HT1080 (cell line): ENCODE data around the gene CCDC92B. TPM values are rescaled to one million over a fixed set of nuclear protein-coding genes. Genes with fewer than 3 reads are reported as not detected.
"Not testable (repeated sequence)": the region's sequence is repeated elsewhere in the genome, so short reads cannot be mapped to it uniquely, and the experiment has no call there.

Experiments used
- DNase-seq: peaks from one replicate; pipeline ENCODE4 v3.0.0-alpha.2; 2015; ENCODE audit warnings: low read depth
- polyA plus RNA-seq, 2 experiments: library from polyadenylated mRNA; depleted of rRNA; stranded (reverse); fragments of >200 nt; gene quantifications; 2 replicates each; pipeline ENCODE4 v1.2.3, GENCODE V29; 2015
- total RNA-seq: library from RNA; depleted of rRNA; stranded (reverse); fragments of >200 nt; shearing (Covaris generic); gene quantifications from 2 replicates; pipeline ENCODE4 v1.2.3, GENCODE V29; 2014; rRNA removed

Gene CCDC92B
- total RNA-seq = not detected in 2 replicates
- polyA plus RNA-seq (2015; cell fraction: cytosol; rRNA removed) = not detected in 2 replicates
- polyA plus RNA-seq (2015; cell fraction: nucleus; rRNA removed) = 0.04 TPM in 1 of 2 replicates, not detected in the other

DNA sequence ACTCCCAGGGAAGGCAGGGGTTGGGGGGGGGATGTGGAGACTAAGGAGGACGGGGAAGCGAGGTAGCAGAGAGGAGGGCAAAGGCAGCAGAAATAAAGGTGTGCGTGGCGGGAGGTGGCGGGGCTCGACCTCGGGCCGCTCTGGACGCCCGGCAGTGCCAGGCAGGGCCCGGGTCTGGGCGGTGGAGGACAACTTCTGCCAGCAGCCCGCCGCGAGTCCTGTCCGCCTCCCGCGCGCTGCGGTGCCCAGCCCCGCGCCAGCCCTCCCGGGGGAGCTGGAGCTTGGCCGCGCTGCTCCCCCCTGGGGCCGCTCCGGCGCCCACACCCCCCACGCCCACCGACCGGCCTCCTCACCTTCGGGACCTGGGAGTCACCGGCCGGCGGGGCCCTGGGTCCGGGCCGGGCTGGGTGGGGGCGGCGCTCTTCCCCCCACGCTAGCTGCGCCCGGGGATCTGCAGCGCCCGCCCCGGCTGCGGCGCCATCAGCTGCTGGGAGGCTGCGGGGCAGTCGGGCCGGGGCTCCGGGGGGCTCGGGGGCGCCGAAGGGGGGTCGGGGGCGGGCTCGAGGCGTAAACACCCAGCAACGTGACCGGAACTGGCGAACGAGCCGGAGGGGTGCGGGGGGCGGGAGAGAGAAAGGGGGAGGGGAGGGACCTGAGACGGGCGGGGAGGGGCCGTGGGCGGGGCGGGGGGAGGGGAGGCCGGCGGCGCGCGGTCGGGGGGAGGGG lies at the start of gene CCDC92B:
CCDC92B (minus strand) TSS at position 595 of the 726 bp plus-strand sequence. CDS start 14,507 bp downstream, outside the sequence.
- DNase-seq = no peak

DNA sequence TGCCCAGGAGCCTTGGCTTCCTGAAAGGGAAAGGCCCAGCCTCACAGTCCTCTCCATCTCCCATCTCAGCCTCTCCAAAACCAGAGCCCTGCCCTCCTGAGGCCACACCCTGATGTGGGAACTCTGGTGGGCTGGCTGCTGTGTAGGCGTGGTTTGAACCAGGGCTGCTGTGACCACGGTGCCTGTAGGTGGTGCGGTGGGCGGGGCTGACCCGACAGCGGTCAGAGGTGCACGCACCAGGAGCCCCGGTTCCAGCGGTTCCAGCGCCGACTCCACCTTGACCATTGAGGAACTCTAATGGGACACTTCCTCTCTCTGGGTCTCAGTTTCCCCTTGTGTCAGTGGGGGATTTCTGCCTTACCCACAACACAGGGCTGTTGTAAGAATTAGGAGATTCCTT lies 49.2 kb upstream of the CCDC92B start:
- DNase-seq = no peak

DNA sequence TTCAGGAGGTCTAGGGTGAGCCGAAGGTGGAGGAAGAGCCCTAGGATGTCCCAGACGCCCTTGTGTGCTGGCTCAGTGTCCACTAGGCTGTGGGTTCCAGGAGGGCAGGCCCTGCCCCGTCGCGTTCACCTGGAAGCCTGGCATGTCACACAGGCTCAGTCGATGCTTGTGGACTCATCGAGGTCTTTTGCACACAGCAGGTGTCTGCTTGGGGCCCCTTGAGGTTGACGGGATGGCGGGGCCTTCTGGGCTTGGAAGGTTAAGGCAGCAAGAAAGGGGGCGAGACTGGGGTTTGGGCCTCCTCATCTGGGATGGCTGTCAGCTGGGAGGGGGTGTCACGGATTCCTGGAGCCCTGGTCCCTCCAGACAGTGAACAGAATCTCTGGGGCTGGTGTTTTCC lies 48.7 kb upstream of the CCDC92B start:
- DNase-seq = no peak

DNA sequence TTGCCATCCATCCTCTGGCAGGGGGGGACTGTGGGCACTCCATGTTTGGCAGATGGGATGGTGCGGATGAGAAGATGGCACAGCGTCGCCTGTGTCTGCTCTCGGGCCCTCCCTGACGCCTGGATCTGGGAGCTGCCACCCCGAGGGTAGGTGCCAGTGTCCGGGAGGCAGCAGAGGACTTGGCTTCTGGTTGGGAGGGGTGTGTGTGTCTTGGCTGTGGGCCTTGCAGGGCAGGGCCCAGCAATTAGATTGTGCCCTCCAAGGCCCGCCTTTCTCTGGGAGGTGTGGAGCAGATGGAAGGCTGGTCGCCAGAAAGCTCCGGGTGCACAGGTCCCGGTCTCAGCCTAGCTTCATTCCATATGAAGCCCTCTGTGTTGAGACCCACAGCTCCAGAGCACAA lies 48.2 kb upstream of the CCDC92B start:
- DNase-seq = no peak

DNA sequence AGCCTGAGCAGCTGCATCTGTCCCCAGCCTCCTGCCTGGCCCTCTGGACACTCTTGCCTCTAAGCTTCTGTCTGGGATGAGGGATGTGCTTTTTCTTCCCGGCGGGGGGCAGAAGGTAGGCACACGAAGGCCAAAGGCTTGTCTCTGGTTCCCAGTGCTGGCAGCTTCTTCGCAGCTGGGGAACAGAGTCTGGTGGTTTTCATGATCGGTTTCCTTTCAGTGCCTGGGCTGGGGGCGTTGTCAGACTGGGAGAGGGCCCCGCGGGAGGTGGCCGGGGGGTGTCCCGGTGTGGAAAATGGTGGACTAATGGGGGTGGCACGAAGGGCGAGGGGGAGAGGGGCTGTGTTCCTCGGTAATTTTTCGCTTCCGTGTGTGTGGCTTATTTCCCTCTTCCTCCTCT lies 47.8 kb upstream of the CCDC92B start:
- DNase-seq = no peak

DNA sequence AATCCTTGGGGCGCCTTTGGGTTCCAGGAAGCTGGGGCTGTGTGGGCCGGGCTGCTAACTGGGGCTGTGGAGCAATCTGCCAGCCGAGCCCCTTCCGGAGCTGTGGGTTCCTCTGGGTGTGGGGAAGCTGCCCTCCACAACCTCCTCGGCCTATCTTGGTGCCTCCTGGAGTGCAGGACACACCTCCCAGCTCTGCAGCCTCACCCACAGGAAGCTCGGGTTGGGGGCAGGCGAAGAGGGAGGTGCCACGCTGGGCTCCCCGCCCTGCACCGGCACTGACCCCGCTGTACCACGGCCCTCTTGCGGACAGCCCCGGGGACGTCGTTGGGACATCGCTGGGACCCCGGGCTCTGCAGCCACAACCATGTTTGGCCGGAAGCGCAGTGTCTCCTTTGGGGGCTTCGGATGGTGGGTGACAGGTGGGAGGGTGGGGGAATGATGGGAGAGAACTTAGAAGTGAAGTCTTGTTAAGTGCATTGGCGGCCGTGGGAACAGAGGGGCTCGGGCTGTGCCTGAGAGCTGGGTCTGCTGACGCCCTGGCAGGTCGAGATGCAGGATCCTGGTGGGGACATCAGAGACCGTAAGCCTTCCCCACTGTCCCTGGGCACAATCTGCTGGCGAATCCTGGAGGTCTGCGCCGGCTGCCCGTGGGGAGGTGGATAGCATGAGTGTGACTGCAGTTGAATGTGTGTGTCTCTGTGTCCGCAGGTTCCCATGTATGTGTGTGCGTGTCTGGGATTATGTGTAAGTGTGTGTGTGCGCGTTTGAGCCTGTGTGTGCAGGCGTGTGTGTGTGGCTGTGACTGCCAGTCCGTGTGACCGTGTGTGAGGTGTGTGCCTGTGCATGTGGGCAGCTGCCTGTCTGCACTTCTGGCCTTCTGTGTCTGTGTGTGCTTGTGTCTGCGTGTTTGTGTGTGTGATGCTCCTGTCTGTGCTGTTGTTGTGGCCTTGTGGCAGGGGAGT lies 47.0 kb upstream of the CCDC92B start, which contains the start of gene RAP1GAP2:
RAP1GAP2 (plus strand) TSS at position 275 of the 962 bp plus-strand sequence; CDS start at position 365, 90 bp downstream.
- DNase-seq = peak; percentile 55

DNA sequence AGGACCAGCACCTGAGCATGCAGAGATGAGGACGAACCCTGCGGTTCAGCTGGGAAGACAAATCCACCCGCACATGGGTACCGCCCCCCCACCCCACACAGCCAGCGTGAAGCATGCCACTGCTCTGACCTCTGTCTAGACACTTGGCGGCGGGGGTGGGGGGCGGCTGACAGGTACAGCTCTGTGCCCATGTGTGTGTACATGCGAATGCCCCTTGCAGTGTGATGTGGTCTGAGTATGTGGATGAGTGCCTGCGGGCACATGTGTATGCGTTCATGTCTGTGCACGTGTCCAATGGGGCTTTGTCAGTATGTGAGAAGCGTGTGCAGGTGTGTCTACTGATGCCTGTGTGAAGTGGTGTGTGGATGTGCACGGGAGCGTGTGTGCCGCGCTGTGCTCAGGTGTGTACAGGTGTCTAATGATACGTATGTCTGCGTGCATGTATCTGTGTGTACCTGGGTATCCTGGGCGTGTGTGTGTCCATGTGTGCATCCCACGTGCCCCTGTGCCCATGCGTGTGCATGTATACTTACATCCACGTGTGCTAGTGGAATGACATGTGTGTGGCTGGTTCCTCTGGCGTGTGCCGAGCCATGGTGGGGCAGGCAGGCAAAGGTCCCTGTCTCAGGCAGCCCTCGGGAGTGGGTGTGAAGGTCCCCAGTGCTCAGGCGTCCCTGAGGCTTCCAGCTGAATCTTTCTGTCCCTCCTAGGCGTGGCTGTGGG lies 46.1 kb upstream of the CCDC92B start:
- DNase-seq = no peak

DNA sequence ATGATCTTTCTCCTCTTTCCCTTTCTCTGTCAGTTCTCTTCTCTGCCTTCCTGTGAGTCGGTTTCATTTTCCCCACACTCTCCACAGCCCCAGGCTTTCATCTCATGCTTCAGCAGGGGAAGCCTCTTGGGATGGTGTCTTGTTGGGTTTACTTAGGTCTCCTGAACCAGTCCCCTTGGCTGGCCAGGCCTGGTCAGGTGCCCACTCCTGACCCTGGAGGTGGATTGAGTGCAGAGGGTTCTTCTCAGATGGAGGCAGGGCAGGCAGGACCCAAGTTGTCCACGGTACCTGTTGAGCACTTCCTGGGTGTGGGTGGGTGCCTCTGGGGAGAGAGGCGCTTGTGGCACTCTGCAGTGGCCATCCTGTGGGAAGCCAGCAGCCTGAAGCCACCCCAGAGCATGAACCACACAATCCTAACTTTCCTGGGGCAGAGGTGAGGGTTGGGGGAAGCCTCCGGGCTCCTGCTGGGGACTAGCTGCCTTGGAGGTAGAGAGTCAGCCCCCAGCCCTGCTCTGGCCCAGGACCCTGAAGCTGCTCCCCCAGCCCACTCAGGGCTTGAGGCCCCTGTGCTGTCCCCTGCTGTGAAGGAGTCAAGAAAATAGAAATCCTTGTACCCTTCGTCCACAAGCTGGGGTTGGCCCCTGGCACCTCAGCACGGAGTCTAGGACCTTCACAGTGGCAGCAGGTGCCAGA lies 44.8 kb upstream of the CCDC92B start:
- DNase-seq = no peak

DNA sequence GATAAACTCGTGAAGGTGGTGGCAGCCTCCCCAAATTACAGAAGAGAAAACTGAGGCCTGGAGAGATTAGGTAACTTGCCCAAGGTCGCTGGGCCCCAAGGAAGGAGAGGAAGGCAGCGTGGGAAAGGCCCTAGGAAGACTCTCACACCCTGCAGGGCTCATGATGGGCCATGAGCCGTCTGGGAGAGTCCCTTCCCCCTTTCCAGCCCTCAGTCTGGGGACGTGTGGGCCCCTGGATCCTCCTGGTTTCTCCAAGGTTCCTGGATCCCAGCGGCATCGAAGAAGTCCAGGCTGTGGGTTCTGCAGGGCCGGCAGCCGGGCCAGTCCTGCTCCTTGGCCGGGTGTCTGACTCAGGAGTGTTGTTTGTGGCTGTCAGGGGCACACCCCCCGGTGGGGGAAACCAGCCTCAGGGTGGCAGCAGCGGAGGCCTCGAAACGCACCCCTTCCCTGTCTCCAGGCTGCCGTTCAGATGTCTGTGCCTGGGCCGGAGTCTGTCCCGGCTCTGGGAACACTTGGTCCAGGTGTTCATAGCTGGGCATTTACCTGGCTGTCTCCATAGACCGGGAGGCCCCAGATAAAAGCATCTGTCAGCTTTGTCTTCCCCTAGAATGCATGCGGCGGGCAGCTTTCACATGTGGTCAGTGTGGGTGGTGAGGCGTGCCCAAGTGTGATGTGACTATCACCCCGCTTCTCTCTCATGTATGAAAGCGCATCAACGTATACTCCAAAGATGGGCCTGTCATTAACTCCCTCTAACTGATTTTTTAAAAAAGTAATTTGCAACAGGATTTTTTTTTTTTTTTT lies 43.1 kb upstream of the CCDC92B start:
- DNase-seq = no peak

DNA sequence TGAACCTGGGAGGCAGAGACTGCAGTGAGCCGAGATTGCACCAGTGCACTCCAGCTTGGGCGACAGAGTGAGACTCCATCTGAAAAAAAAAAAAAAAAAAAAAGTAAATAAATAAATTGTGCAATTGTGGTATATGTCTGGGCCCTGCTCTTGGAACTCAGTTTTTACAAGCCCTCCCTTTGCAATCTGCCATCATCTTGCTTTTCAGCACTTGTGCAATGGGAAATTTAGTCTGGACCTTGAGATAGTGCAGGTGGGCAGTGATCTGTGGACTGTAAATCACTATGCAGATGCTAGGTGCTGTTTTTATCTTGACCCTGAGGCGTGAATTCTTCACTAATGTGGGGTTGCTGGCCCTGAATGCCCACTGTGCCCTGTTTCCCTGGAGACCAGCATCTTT lies 40.2 kb upstream of the CCDC92B start:
- DNase-seq = no peak

DNA sequence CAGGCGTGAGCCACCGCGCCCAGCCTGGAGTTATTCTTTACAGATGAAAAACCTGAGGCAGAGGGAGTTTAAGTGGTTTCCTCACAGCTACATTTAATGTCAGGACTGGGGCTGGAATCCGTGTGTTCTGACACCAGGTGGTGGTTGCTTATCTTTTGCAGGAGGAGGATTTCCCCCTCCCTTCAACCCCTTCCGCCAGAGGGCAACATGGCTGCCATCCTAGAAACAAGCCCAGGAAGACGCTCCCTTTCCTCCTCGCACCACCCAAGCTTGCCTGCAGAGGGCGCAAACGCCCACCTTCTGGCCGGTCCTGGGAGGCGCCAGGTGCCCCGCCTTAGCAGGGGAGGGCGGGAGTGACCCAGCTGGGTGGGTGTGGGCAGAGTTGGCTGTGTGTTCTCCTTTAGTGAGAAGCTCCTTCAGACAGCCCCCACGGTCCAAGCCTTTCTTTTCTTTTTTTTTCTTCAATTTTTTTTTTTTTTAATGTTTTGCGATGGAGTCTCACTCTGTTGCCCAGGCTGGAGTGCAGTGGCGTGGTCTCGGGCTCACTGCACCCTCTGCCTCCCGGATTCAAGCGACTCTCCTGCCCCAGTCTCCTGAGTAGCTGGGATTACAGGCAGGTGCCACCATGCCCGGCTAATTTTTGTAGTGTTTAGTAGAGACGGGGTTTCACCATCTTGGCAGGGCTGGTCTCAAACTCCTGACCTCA lies 36.9 kb upstream of the CCDC92B start:
- DNase-seq = peak; percentile 86

DNA sequence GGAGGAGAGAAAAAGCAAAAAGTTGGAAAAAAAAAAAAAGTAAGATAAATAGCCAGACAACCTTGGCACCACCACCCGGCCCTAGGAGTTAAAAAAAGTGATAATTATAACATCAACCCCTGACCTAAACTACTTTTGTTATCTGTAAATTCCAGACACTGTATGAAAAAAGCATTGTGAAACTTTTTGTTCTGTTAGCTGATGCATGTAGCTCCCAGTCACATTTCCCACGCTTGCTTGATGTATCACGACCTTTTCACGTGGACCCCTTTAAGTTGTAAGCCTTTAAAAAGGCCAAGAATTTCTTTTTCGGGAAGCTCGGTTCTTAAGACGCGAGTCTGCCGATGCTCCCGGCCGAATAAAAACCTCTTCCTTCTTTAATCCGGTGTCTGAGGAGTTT lies 35.9 kb upstream of the CCDC92B start:
- DNase-seq = not testable (repeated sequence)

DNA sequence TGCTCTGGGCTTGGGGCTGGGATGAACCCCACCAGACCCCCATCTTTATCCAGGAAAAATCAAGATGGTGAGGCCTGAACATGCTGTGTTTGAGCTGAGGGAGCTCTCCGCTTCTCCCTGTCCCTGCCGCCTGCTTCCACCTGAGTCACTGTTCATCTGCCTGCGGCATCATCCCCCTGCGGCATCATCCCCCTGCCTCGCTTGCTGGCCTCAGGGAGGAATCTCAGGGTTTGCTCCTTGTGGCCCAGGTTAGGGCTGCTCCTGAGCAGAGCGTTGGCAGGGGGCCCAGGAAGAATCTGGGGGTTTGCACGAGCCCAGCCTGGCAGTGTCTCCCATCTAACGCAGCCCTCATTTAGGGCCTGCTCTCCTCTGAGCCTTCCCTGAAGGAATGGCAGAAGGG lies 35.4 kb upstream of the CCDC92B start:
- no peak for DNase-seq

DNA sequence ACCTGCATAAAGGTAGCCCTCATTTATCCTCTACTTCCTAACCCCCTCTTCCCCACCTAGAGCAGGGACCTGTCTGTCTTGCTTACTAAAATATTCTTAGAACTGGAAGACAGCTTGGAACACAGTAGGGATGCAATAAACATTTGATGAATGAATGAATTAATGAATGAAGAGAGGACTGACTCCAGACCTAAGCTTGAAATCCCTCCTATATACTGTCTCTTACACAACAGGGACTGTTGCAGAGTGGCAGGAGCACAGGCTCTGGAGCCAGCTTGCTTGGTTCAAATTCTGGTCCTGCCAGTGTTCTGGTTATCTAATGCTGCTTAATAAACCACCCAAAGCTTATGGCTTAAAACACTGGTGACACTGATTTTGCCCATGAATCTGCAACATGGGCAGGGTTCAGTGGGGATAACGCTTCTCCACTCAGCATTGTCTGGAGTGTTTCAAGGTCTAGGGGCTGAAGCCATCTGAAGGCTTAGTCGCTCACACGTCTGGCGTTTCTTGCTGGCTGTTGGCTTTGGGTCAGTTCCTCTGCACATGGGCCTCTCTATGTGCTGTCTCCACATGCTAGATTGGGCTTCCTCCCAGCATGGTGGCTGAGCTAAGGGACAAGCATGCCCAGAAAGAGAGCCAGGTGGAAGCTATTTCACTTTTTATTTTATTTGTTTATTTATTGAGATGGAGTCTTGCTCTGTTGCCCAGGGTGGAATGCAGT lies 34.0 kb upstream of the CCDC92B start:
- DNase-seq = no peak

DNA sequence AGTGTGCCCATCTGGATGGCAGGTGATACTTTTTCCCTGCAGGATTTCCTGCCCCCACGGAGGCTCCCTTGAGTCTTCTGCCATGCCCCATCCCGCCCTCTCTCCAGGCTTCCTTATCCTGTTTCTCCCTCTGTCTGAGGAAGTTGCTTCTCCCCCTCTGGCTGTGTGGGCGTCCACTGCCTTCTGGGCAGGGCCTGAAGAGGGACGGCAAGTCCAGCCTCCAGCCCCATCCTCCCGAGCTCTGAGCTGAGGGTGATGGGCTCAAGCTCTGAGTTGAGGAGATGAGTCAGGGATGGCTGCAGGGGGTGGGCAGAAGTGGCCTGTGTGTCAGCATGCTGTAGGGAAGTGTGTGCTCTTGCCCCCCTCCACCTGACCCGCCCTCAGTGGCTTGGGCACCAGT lies 32.6 kb upstream of the CCDC92B start:
- peak; percentile 75 for DNase-seq

DNA sequence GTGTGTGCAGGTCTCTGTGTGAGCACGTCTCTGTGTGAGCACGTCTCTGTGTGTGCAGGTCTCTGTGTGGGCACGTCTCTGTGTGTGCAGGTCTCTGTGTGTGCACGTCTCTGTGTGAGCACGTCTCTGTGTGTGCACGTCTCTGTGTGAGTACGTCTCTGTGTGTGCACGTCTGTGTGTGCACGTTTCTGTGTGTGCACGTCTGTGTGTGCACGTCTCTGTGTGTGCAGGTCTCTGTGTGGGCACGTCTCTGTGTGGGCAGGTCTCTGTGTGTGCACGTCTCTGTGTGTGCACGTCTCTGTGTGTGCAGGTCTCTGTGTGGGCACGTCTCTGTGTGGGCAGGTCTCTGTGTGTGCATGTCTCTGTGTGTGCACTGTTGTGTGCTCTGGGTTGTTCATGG lies 32.1 kb upstream of the CCDC92B start:
- not testable (repeated sequence) for DNase-seq

DNA sequence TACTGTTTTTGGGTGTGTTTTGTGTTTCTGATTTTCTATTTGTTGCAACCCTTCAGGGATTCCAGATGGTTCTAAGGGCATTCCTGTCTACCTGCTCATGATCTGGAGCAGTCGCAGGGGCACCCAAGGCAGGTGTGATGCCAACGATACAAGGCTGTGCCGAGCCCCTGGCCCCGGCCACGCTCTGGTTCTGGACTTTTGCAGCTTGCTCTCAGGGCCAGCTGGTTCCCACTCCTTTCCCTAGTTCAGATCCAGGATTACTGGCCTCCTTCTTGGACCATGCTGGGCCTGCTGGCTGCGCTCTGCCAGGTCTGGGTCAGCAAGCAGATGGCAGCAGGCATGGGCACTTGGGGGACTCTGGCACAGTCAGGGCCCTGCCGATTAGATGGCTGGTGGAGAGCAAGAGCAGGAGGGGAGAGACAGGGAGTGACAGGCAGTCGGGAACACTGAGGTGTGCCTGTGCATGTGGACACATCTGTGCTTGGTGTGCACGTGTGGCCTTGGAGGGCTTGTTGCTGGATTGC lies 31.5 kb upstream of the CCDC92B start:
- DNase-seq = no peak

DNA sequence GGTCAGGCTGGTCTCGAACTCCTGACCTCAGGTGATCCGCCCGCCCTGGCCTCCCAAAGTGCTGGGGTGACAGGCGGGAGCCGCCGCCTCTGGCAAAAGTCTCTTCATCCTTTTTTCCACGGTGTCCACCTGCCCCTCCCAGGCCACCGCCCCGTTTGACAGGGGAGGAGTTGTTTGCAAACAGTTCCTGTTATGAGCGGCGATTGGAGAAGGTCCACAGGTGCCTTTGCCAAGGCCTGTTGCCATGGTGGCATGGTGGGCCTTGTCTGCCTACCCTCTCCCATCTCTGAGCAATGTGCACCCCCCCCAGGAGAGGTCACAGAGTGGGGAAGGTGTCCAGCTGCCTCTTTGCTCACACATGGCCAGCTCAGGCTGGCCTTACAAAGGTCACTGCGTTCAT lies 30.8 kb upstream of the CCDC92B start:
- no peak for DNase-seq
